ENCODE data around the gene GJB1. TPM values are rescaled to one million over a fixed set of nuclear protein-coding genes. Genes with fewer than 3 reads are reported as not detected.

Gene GJB1
- total RNA-seq, 1 donor from 2014 or later = not detected

DNA sequence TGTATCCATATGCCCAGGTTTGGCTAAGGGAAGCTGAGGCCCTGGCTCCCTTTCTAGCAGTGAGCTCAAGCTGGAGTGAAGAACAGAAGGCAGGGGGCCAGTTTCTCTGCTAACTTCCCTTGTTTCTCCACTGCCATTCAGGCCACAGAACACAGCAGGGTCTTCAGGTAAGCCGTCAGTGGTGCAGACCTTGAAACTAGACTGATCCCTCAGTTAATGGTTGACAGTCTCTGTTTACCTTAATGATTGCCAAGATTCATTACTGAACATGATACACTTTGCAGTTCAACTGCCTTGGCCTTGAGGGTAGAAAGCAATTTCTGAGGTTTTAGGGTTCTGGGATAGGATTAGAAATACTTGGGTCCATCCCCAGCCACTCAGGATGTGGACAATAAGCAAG, 8.9 kb upstream of the GJB1 start:
- H3K9ac ChIP-seq (ENCODE audit: low read length) = no peak overlapping the region
- H3K9me3 ChIP-seq (ENCODE audit: insufficient read depth, low read depth, low read length) = no peaks in the 10 kb centered on the region
- TF ChIP-seq EZH2 (IDR thresholded peaks at IDR 0.05; ENCODE audit: insufficient read depth, low read length) = no peak
- TF ChIP-seq, protein P1, sequence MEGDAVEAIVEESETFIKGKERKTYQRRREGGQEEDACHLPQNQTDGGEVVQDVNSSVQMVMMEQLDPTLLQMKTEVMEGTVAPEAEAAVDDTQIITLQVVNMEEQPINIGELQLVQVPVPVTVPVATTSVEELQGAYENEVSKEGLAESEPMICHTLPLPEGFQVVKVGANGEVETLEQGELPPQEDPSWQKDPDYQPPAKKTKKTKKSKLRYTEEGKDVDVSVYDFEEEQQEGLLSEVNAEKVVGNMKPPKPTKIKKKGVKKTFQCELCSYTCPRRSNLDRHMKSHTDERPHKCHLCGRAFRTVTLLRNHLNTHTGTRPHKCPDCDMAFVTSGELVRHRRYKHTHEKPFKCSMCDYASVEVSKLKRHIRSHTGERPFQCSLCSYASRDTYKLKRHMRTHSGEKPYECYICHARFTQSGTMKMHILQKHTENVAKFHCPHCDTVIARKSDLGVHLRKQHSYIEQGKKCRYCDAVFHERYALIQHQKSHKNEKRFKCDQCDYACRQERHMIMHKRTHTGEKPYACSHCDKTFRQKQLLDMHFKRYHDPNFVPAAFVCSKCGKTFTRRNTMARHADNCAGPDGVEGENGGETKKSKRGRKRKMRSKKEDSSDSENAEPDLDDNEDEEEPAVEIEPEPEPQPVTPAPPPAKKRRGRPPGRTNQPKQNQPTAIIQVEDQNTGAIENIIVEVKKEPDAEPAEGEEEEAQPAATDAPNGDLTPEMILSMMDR (IDR thresholded peaks at IDR 0.05; ENCODE audit: insufficient read depth, low read depth, low read length) = no peak
- FAIRE-seq (no peak), DNase-seq (ENCODE audit: low read depth) (no peak)
- Mint-ChIP-seq H3K27ac (ENCODE audit: unreplicated experiment) (no peak overlapping the region), H3K36me3 (ENCODE audit: low read depth, unreplicated experiment) (no peaks in the 10 kb centered on the region), H3K4me1 (ENCODE audit: low read depth, unreplicated experiment) (no peaks in the 10 kb centered on the region), H3K9me3 (ENCODE audit: unreplicated experiment) (no peaks in the 10 kb centered on the region), H3K27me3 (ENCODE audit: low read depth, unreplicated experiment) (peaks cover 17% of the 10 kb centered on the region), H3K4me3 (ENCODE audit: unreplicated experiment) (no peak overlapping the region)
- no peak overlapping the region for H3K27ac ChIP-seq (ENCODE audit: low read depth, low read length)
- H3K79me2 ChIP-seq (ENCODE audit: insufficient read depth, low read length) = no peaks in the 10 kb centered on the region
- no peak overlapping the region for H3K4me2 ChIP-seq (ENCODE audit: low read length)
- H3K27me3 ChIP-seq (ENCODE audit: insufficient read depth, low read length) = no peaks in the 10 kb centered on the region
- no peaks in the 10 kb centered on the region for H4K20me1 ChIP-seq (ENCODE audit: insufficient read depth, low read length)
- H3K4me3 ChIP-seq (ENCODE audit: insufficient read depth, low read depth, low read length) = no peak overlapping the region
- no peak overlapping the region for H2AFZ ChIP-seq (ENCODE audit: low read depth, low read length)
- H3K36me3 ChIP-seq (ENCODE audit: insufficient read depth, low read length) = no peaks in the 10 kb centered on the region
- no peaks in the 10 kb centered on the region for H3K4me1 ChIP-seq (ENCODE audit: insufficient read depth, low read length)

DNA sequence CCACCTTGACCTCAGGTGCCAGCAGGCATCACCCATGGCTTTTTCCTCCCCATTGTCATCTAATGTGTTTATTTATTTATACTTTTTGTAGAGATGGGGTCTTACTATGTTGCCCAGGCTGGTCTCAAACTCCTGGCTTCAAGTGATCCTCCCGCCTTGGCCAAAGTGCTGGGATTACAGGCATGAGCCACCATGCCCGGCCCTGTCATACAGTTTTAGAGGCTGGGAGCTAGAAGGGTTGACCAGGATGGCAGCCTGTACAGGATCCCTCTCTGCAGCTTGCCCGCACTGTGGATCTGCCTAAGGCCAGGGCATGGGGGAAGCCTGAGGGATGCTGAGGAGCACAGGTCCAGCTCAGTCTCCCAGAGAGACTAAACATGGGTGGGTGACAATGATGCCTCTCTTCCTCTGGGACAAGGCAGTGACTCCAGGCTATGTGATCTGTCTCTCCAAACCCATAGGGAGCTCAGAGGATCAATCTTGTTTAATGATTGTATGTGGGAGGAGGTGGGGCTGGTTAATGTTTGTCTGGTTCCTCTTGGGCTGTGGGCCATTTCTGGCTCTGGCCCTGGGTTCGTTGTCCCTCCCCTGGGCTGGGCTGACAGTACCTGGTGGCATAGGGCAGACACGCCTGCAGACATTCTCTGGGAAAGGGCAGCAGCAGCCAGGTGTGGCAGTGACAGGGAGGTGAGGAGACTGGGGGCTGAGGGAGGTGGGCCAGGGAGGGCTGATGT, 8.3 kb upstream of the GJB1 start:
- no peak for TF ChIP-seq EZH2 (IDR thresholded peaks at IDR 0.05; ENCODE audit: insufficient read depth, low read length)
- TF ChIP-seq, protein P1 (IDR thresholded peaks at IDR 0.05; ENCODE audit: insufficient read depth, low read depth, low read length) = no peak
- FAIRE-seq = no peak
- no peaks in the 10 kb centered on the region for H3K36me3 ChIP-seq (ENCODE audit: insufficient read depth, low read length)
- no peaks in the 10 kb centered on the region for H3K27me3 ChIP-seq (ENCODE audit: insufficient read depth, low read length)
- no peaks in the 10 kb centered on the region for H3K9me3 ChIP-seq (ENCODE audit: insufficient read depth, low read depth, low read length)
- H3K27ac ChIP-seq (ENCODE audit: low read depth, low read length) = no peak overlapping the region
- Mint-ChIP-seq H3K27me3 (ENCODE audit: low read depth, unreplicated experiment) (peaks cover 17% of the 10 kb centered on the region), H3K36me3 (ENCODE audit: low read depth, unreplicated experiment) (no peaks in the 10 kb centered on the region), H3K4me1 (ENCODE audit: low read depth, unreplicated experiment) (no peaks in the 10 kb centered on the region), H3K9me3 (ENCODE audit: unreplicated experiment) (no peaks in the 10 kb centered on the region), H3K27ac (ENCODE audit: unreplicated experiment) (no peak overlapping the region), H3K4me3 (ENCODE audit: unreplicated experiment) (no peak overlapping the region)
- no peak for DNase-seq (ENCODE audit: low read depth)
- H3K9ac ChIP-seq (ENCODE audit: low read length) = no peak overlapping the region
- no peaks in the 10 kb centered on the region for H3K79me2 ChIP-seq (ENCODE audit: insufficient read depth, low read length)
- H3K4me1 ChIP-seq (ENCODE audit: insufficient read depth, low read length) = no peaks in the 10 kb centered on the region
- no peaks in the 10 kb centered on the region for H4K20me1 ChIP-seq (ENCODE audit: insufficient read depth, low read length)
- no peak overlapping the region for H2AFZ ChIP-seq (ENCODE audit: low read depth, low read length)
- no peak overlapping the region for H3K4me3 ChIP-seq (ENCODE audit: insufficient read depth, low read depth, low read length)
- H3K4me2 ChIP-seq (ENCODE audit: low read length) = no peak overlapping the region

GRCh38 chrX:71215338-71215912, 7.6 kb upstream of the GJB1 start:
- no peaks in the 10 kb centered on the region for H3K4me1 ChIP-seq (ENCODE audit: insufficient read depth, low read length)
- H3K4me3 Mint-ChIP-seq (ENCODE audit: unreplicated experiment) = no peak overlapping the region
- H3K9me3 Mint-ChIP-seq (ENCODE audit: unreplicated experiment) = no peaks in the 10 kb centered on the region
- H3K4me3 ChIP-seq (ENCODE audit: insufficient read depth, low read depth, low read length) = no peak overlapping the region
- H3K9ac ChIP-seq (ENCODE audit: low read length) = no peak overlapping the region
- no peaks in the 10 kb centered on the region for H3K4me1 Mint-ChIP-seq (ENCODE audit: low read depth, unreplicated experiment)
- no peak overlapping the region for H2AFZ ChIP-seq (ENCODE audit: low read depth, low read length)
- TF ChIP-seq EZH2 (IDR thresholded peaks at IDR 0.05; ENCODE audit: insufficient read depth, low read length) = no peak
- TF ChIP-seq, protein P1 (IDR thresholded peaks at IDR 0.05; ENCODE audit: insufficient read depth, low read depth, low read length) = no peak
- H3K27ac ChIP-seq (ENCODE audit: low read depth, low read length) = no peak overlapping the region
- no peaks in the 10 kb centered on the region for H4K20me1 ChIP-seq (ENCODE audit: insufficient read depth, low read length)
- DNase-seq (ENCODE audit: low read depth) = no peak
- no peaks in the 10 kb centered on the region for H3K36me3 Mint-ChIP-seq (ENCODE audit: low read depth, unreplicated experiment)
- FAIRE-seq = no peak
- no peak overlapping the region for H3K27ac Mint-ChIP-seq (ENCODE audit: unreplicated experiment)
- H3K4me2 ChIP-seq (ENCODE audit: low read length) = no peak overlapping the region
- no peaks in the 10 kb centered on the region for H3K79me2 ChIP-seq (ENCODE audit: insufficient read depth, low read length)
- H3K36me3 ChIP-seq (ENCODE audit: insufficient read depth, low read length) = no peaks in the 10 kb centered on the region
- H3K9me3 ChIP-seq (ENCODE audit: insufficient read depth, low read depth, low read length) = no peaks in the 10 kb centered on the region
- H3K27me3 Mint-ChIP-seq (ENCODE audit: low read depth, unreplicated experiment) = peaks cover 17% of the 10 kb centered on the region
- no peaks in the 10 kb centered on the region for H3K27me3 ChIP-seq (ENCODE audit: insufficient read depth, low read length)

Measured in astrocyte (in vitro differentiated cells and primary cell).